H1 (cell line): ENCODE results near the gene PLEKHM3. TPM values are rescaled to one million over a fixed set of nuclear protein-coding genes. Genes with fewer than 3 reads are reported as not detected.

ENCODE experiments used
- CTCF ChIA-PET: fragments of 300-600 bp; sonication (Branson Sonifier 250); formaldehyde crosslinking; loops from one replicate; lab custom pipeline; 2021; ENCODE audit not compliant: partially characterized antibody; lab: Charles Lee
- POLR2A ChIA-PET: fragments of 300-600 bp; sonication (Branson Sonifier 250); formaldehyde crosslinking; loops from one replicate; lab custom pipeline; 2021; ENCODE audit warnings: inconsistent platforms; ENCODE audit not compliant: partially characterized antibody; lab: Charles Lee
- DNase-seq, 2 experiments: peaks; one replicate each; pipeline versions ENCODE4 v3.0.0 to v3.0.0-alpha.2; 2010 to 2022; ENCODE audit warnings: low spot score in 2 of 2, low read depth in 1 of 2, mixed read lengths in 1 of 2
- FAIRE-seq: peaks from 2 replicates; lab custom pipeline; 2011; peaks lifted over from hg19 to GRCh38; lab: Jason Lieb, UNC
- H2AFZ ChIP-seq: 2 replicates; pipeline ENCODE4 v1.8.1; 2012; ENCODE audit warnings: low read length, inconsistent platforms
- H2AK5ac ChIP-seq: 2 replicates; pipeline ENCODE4 v1.6.1; 2013; ENCODE audit warnings: low read depth, low read length
- H2BK120ac ChIP-seq: replicated peaks from 2 replicates; pipeline ENCODE3; 2013; ENCODE audit warnings: low read depth, low read length, inconsistent platforms
- H2BK12ac ChIP-seq: 2 replicates; pipeline ENCODE4 v1.6.1; 2013; ENCODE audit warnings: low read depth, low read length
- H2BK15ac ChIP-seq: 2 replicates; pipeline ENCODE4 v1.6.1; 2013; ENCODE audit warnings: low read length
- H2BK20ac ChIP-seq: 2 replicates; pipeline ENCODE4 v1.6.1; 2013; ENCODE audit warnings: low read length
- H2BK5ac ChIP-seq: 2 replicates; pipeline ENCODE4 v1.6.1; 2013; ENCODE audit warnings: low read depth, low read length
- H3K14ac ChIP-seq: 2 replicates; pipeline ENCODE4 v1.6.1; 2013; ENCODE audit warnings: inconsistent platforms; ENCODE audit not compliant: insufficient read length
- H3K18ac ChIP-seq: 2 replicates; pipeline ENCODE4 v1.6.1; 2013; ENCODE audit warnings: low read length; ENCODE audit errors: extremely low read depth
- H3K23ac ChIP-seq: 2 replicates; pipeline ENCODE4 v1.6.1; 2013; ENCODE audit warnings: inconsistent platforms; ENCODE audit not compliant: insufficient read length
- H3K23me2 ChIP-seq: 2 replicates; pipeline ENCODE4 v1.6.1; 2013; ENCODE audit warnings: low read depth, low read length
- H3K27ac ChIP-seq: 2 replicates; pipeline ENCODE4 v1.6.1; 2011; ENCODE audit warnings: low read depth, low read length, inconsistent platforms
- H3K27me3 ChIP-seq, 4 experiments: replicated peaks in 1 of 4; 1 replicate in 1 of 4; 2 replicates in 3 of 4; pipeline versions ENCODE4 v1.6.1 to v1.8.1; 2011 to 2013; ENCODE audit warnings: low read length in 3 of 4, mild to moderate bottlenecking in 3 of 4, inconsistent platforms in 2 of 4, mixed read lengths in 2 of 4, moderate library complexity in 1 of 4; ENCODE audit not compliant: control insufficient read depth in 3 of 4, insufficient read depth in 3 of 4; ENCODE audit errors: extremely low read depth in 1 of 4
- H3K36me3 ChIP-seq, 4 experiments: 2 replicates each; pipeline versions ENCODE4 v1.6.1 to v1.8.1; 2011 to 2013; ENCODE audit warnings: mild to moderate bottlenecking in 4 of 4, low read length in 3 of 4, moderate library complexity in 2 of 4, control low read depth in 1 of 4, inconsistent platforms in 1 of 4; ENCODE audit not compliant: insufficient read depth in 4 of 4, control insufficient read depth in 2 of 4
- H3K4ac ChIP-seq: replicated peaks from 2 replicates; pipeline ENCODE3; 2013; ENCODE audit warnings: low read length, low read depth, mixed read lengths, inconsistent platforms; ENCODE audit not compliant: insufficient read length
- H3K4me1 ChIP-seq, 4 experiments: replicated peaks in 1 of 4; 1 replicate in 1 of 4; 2 replicates in 3 of 4; pipeline versions ENCODE4 v1.6.1 to v1.8.1; 2011 to 2013; ENCODE audit warnings: low read length in 3 of 4, inconsistent platforms in 2 of 4, mixed read lengths in 1 of 4; ENCODE audit not compliant: insufficient read depth in 4 of 4, control insufficient read depth in 3 of 4
- H3K4me2 ChIP-seq, 2 experiments: 2 replicates each; pipeline versions ENCODE4 v1.6.1 to v1.8.1; 2011 to 2013; ENCODE audit warnings: low read depth in 2 of 2, low read length in 2 of 2, control low read depth in 1 of 2, inconsistent platforms in 1 of 2, mild to moderate bottlenecking in 1 of 2; ENCODE audit not compliant: insufficient read depth in 1 of 2
- H3K4me3 ChIP-seq, 4 experiments: fragments of 200-600, 300-600 bp in 1 of 4; sonication (generic), shearing (Covaris generic), sonication (Bioruptor Twin) in 1 of 4; 2 replicates each; pipeline versions ENCODE4 v1.5.1 to v1.8.1; 2011 to 2016; ENCODE audit warnings: low read length in 4 of 4, low read depth in 3 of 4, control low read depth in 2 of 4, inconsistent platforms in 2 of 4, mild to moderate bottlenecking in 2 of 4, mixed read lengths in 1 of 4, moderate library complexity in 1 of 4; ENCODE audit not compliant: insufficient read depth in 2 of 4; ENCODE audit errors: extremely low read depth in 1 of 4
- H3K56ac ChIP-seq: replicated peaks from 2 replicates; pipeline ENCODE3; 2013; ENCODE audit warnings: low read depth, mild to moderate bottlenecking, mixed read lengths, low read length, inconsistent platforms; ENCODE audit not compliant: insufficient read length
- H3K79me1 ChIP-seq: 2 replicates; pipeline ENCODE4 v1.6.1; 2013; ENCODE audit warnings: low read depth, low read length, control low read depth
- H3K79me2 ChIP-seq, 2 experiments: 2 replicates each; pipeline versions ENCODE4 v1.6.1 to v1.8.1; 2012 to 2013; ENCODE audit warnings: low read length in 2 of 2, mild to moderate bottlenecking in 2 of 2, inconsistent platforms in 1 of 2; ENCODE audit not compliant: insufficient read depth in 2 of 2, control insufficient read depth in 1 of 2
- H3K9ac ChIP-seq, 4 experiments: replicated peaks in 1 of 4; 1 replicate in 1 of 4; 2 replicates in 3 of 4; pipeline versions ENCODE4 v1.6.1 to v1.8.1; 2011 to 2013; ENCODE audit warnings: low read depth in 3 of 4, low read length in 3 of 4, control low read depth in 2 of 4, mild to moderate bottlenecking in 2 of 4, moderate library complexity in 2 of 4, inconsistent platforms in 1 of 4; ENCODE audit errors: extremely low read depth in 1 of 4
- H3K9me3 ChIP-seq, 2 experiments: 2 replicates each; pipeline versions ENCODE4 v1.6.1 to v1.8.1; 2012 to 2013; ENCODE audit warnings: mild to moderate bottlenecking in 2 of 2, moderate library complexity in 2 of 2, control low read depth in 1 of 2, inconsistent platforms in 1 of 2, low read depth in 1 of 2, low read length in 1 of 2, mixed read lengths in 1 of 2; ENCODE audit not compliant: insufficient read depth in 2 of 2
- H4K20me1 ChIP-seq, 2 experiments: replicated peaks in 1 of 2; 2 replicates each; pipeline versions ENCODE3 to v1.8.1; 2011 to 2013; ENCODE audit warnings: inconsistent platforms in 2 of 2, low read length in 2 of 2, mild to moderate bottlenecking in 1 of 2; ENCODE audit not compliant: insufficient read depth in 2 of 2, control insufficient read depth in 1 of 2
- H4K5ac ChIP-seq: 2 replicates; pipeline ENCODE4 v1.6.1; 2013; ENCODE audit warnings: low read length, low read depth, mixed read lengths, inconsistent platforms; ENCODE audit not compliant: insufficient read length
- H4K8ac ChIP-seq: 2 replicates; pipeline ENCODE4 v1.8.0; 2013; ENCODE audit warnings: mild to moderate bottlenecking, moderate library complexity, low read length, inconsistent platforms; ENCODE audit not compliant: insufficient read depth; ENCODE audit errors: extremely low read depth
- H4K91ac ChIP-seq: replicated peaks from 2 replicates; pipeline ENCODE3; 2013; ENCODE audit warnings: low read length, mixed read lengths, inconsistent platforms; ENCODE audit not compliant: insufficient read length
- CBX5 ChIP-seq: fragments of 300-800, 300-1000 bp; sonication (generic); IDR thresholded peaks from 2 replicates; pipeline ENCODE4 v1.7.1; 2016; ENCODE audit warnings: antibody characterized with exemption, low read length, low read depth
- CTBP2 ChIP-seq: IDR thresholded peaks from 2 replicates; pipeline ENCODE4 v1.7.0; 2011; ENCODE audit warnings: borderline replicate concordance, mild to moderate bottlenecking, moderate library complexity, mixed read lengths, low read length; ENCODE audit not compliant: insufficient read depth, insufficient read length
- E2F6 ChIP-seq: IDR thresholded peaks from 2 replicates; pipeline ENCODE4 v1.6.1; 2012; ENCODE audit warnings: inconsistent platforms
- JUN ChIP-seq: IDR thresholded peaks from 2 replicates; pipeline ENCODE4 v1.6.1; 2011; ENCODE audit warnings: low read depth, mild to moderate bottlenecking, improper control_type of control experiment, low read length
- POLR2A ChIP-seq, 2 experiments: IDR thresholded peaks; 1 replicate in 1 of 2; 2 replicates in 1 of 2; pipeline ENCODE4 v1.6.1; 2011; ENCODE audit warnings: low read depth in 2 of 2, low read length in 2 of 2, mild to moderate bottlenecking in 2 of 2; ENCODE audit errors: control extremely low read depth in 1 of 2
- SAP30 ChIP-seq: fragments of 300-600 bp; sonication (generic); IDR thresholded peaks from 2 replicates; pipeline ENCODE4 v1.7.1; 2012; ENCODE audit warnings: low read length, moderate library complexity, mild to moderate bottlenecking, inconsistent platforms; ENCODE audit not compliant: insufficient read depth, insufficient replicate concordance
- SUZ12 ChIP-seq: fragments of 200-600 bp; sonication (generic); IDR thresholded peaks from 2 replicates; pipeline ENCODE4 v1.6.1; 2012; ENCODE audit warnings: mild to moderate bottlenecking, inconsistent platforms, low read length, moderate library complexity, mixed read lengths
- WGBS, 2 experiments: shearing (Covaris generic) in 1 of 2; methylation state at CpG; one replicate each; pipeline versions ENCODE4 v1.1.6 to v1.1.7; 2013 to 2015; ENCODE audit warnings: low lambda C conversion rate in 2 of 2, mixed read lengths in 2 of 2, inconsistent platforms in 1 of 2, low coverage in 1 of 2, missing lambda C conversion rate in 1 of 2; ENCODE audit not compliant: insufficient replicate concordance in 2 of 2, insufficient coverage in 1 of 2, insufficient read length in 1 of 2; ENCODE audit errors: extremely low coverage in 1 of 2, missing lambda C conversion rate in 1 of 2; 5-methylcytosine and 5-hydroxymethylcytosine counted together
- polyA plus RNA-seq, 7 experiments: library from polyadenylated mRNA; depleted of rRNA in 3 of 7; stranded (reverse) in 5 of 7; unstranded in 2 of 7; fragments of >200 nt in 5 of 7; fragments of 200-250 nt in 2 of 7; gene quantifications; 1 replicate in 5 of 7; 2 replicates in 1 of 7; 4 replicates in 1 of 7; pipeline versions ENCODE4 v1.2.1 to v1.2.3, GENCODE V29; 2011 to 2013; ENCODE audit warnings: missing spikeins in 2 of 7, mixed read lengths in 2 of 7
- total RNA-seq: library from RNA; stranded (reverse); fragmentation: NEBNext Ultra II Directional; extraction: Animal tissue kit (Norgen Biotek cat#: 25700); gene quantifications from 2 replicates; pipeline ENCODE4 v1.2.1, GENCODE V29; 2021

PLEKHM3 gene
- total and polyA plus RNA-seq, 2 of the 8 experiments (the other 6 are each of a cell fraction or from before 2014, with no cell fraction given): 2.3 to 5.8 TPM

GRCh38 chr2:207950063-207950760 lies 75.1 kb downstream of the PLEKHM3 start:
- H3K4me2 ChIP-seq: peak overlapping the region; percentile 29 to 45; a peak in 3 of 4 replicates
- no peaks in the 10 kb centered on the region for H3K36me3 ChIP-seq
- no peak overlapping the region for H2AFZ ChIP-seq
- peak; percentile 84 for FAIRE-seq
- H2BK120ac ChIP-seq: peak overlapping the region; percentile 89
- no peaks in the 10 kb centered on the region for H3K79me1 ChIP-seq
- H3K23me2 ChIP-seq: no peaks in the 10 kb centered on the region
- H2BK15ac ChIP-seq: no peak overlapping the region
- no peak overlapping the region for H2BK12ac ChIP-seq
- peak overlapping the region; percentile 32; the same call in 1 of the 2 replicates for H3K18ac ChIP-seq
- POLR2A ChIA-PET: interaction anchor here (1.1 kb wide), 1 partner anchor 346 kb away, joined by 3 read pairs; no protein-coding TSS in a partner anchor
- peak overlapping the region in 1 of 4 experiments; percentile 20; a peak in 1 of 8 replicates for H3K4me3 ChIP-seq
- no peaks in the 10 kb centered on the region for H3K9me3 ChIP-seq
- H2BK5ac ChIP-seq: peak overlapping the region; percentile 5; the same call in 1 of the 2 replicates
- H3K14ac ChIP-seq: no peak overlapping the region
- no peak overlapping the region for H4K8ac ChIP-seq
- peak overlapping the region; percentile 49 for H4K91ac ChIP-seq
- H3K9ac ChIP-seq: no peak overlapping the region
- H3K79me2 ChIP-seq: no peaks in the 10 kb centered on the region
- no peaks in the 10 kb centered on the region for H4K20me1 ChIP-seq
- peaks cover 0 to 27% (median 17%) of the 10 kb centered on the region in 4 experiments; a peak in 4 of 7 replicates for H3K4me1 ChIP-seq
- WGBS, 2 experiments: 24% methylated on average over 8 of the region's 8 CpGs; no CpG with 5 or more reads in 1 of the 2 experiments
- CTCF ChIA-PET: interaction anchor here (0.8 to 5.4 kb wide), 7 partner anchors 11 to 205 kb away, joined by 3 to 39 read pairs (median 3); no protein-coding TSS in a partner anchor
- no peak for DNase-seq
- H3K56ac ChIP-seq: no peak overlapping the region
- peak overlapping the region; percentile 25 for H3K4ac ChIP-seq
- no peak overlapping the region for H3K23ac ChIP-seq
- no peaks in the 10 kb centered on the region for H3K27me3 ChIP-seq
- H4K5ac ChIP-seq: peak overlapping the region; percentile 15
- TF ChIP-seq E2F6 (no peak), POLR2A (IDR thresholded peaks at IDR 0.05; ENCODE audit: control extremely low read depth in 1 of 2, low read depth in 2 of 2, low read length in 2 of 2) (no peak), JUN (no peak), CBX5 (no peak), CTBP2 (no peak), SUZ12 (no peak), SAP30 (no peak)
- H2AK5ac ChIP-seq: no peak overlapping the region
- no peak overlapping the region for H3K27ac ChIP-seq
- 0 out of 2 replicates have a peak overlapping the region, but pooled peaks have one; percentile 5 for H2BK20ac ChIP-seq
